Measurements from ENCODE around the gene TP53RK. TPM values are rescaled to one million over a fixed set of nuclear protein-coding genes. Genes with fewer than 3 reads are reported as not detected.

Gene TP53RK
- polyA plus RNA-seq, 1 experiment: 14.3 TPM

DNA sequence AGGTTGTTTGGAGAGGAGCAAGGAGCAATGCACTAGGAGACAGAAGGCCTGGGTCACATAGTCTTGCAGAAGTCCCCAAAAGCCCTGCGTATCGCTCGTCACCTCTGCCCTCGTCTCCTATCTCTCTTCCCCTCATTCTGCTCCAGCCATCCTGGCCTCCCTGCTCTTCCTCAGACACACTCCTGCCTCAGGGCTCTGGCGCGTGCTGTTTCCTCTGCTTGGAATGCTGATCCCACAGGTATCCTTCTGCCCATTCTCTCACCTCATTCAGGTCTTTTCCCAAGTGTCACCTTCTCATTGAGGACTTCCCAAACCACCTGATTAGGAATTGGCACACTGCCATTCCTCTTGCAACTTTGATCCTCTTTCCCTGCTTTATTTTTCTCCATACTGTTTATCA, 11.2 kb upstream of the TP53RK start:
- DNase-seq (ENCODE audit: low read depth, low spot score): no peak
- TF ChIP-seq CTCF (IDR thresholded peaks at IDR 0.05; ENCODE audit: low read depth, low read length): no peak
- ChIA-PET POLR2A (no interaction called here), CTCF (interaction anchor here (0.9 kb wide), 1 partner anchor 10 kb away, joined by 3 read pairs; no protein-coding TSS in a partner anchor)
- H3K4me3 ChIP-seq (ENCODE audit: low read depth, low read length): no peak overlapping the region
- no peaks in the 10 kb centered on the region for H3K9me3 ChIP-seq (ENCODE audit: control insufficient read depth, insufficient read depth, low read length)
- no peak overlapping the region for H3K27ac ChIP-seq (ENCODE audit: low read depth, low read length)
- H3K27me3 ChIP-seq (ENCODE audit: control insufficient read depth, insufficient read depth, low read length): no peaks in the 10 kb centered on the region

- CTCF ChIA-PET: interaction anchor here (0.9 kb wide), 1 partner anchor 10 kb away, joined by 5 read pairs; no protein-coding TSS in a partner anchor
- H3K4me3 ChIP-seq (ENCODE audit: low read depth, low read length): no peak overlapping the region
- TF ChIP-seq CTCF (IDR thresholded peaks at IDR 0.05; ENCODE audit: low read depth, low read length): peak; percentile 85
- no peak for DNase-seq (ENCODE audit: low read depth, low spot score)
- POLR2A ChIA-PET: no interaction called here
- no peaks in the 10 kb centered on the region for H3K9me3 ChIP-seq (ENCODE audit: control insufficient read depth, insufficient read depth, low read length)
- H3K27ac ChIP-seq (ENCODE audit: low read depth, low read length): no peak overlapping the region
- H3K27me3 ChIP-seq (ENCODE audit: control insufficient read depth, insufficient read depth, low read length): no peaks in the 10 kb centered on the region
Observed at GRCh38 chr20:46699651-46700359, 10.6 kb upstream of the TP53RK start.

GRCh38 chr20:46698788-46699187, 9.5 kb upstream of the TP53RK start:
- H3K27me3 ChIP-seq (ENCODE audit: control insufficient read depth, insufficient read depth, low read length): no peaks in the 10 kb centered on the region
- no peaks in the 10 kb centered on the region for H3K9me3 ChIP-seq (ENCODE audit: control insufficient read depth, insufficient read depth, low read length)
- no peak for DNase-seq (ENCODE audit: low read depth, low spot score)
- H3K4me3 ChIP-seq (ENCODE audit: low read depth, low read length): no peak overlapping the region
- no peak for TF ChIP-seq CTCF (IDR thresholded peaks at IDR 0.05; ENCODE audit: low read depth, low read length)
- CTCF ChIA-PET: interaction anchor here (0.9 kb wide), 1 partner anchor 9 kb away, joined by 5 read pairs; no protein-coding TSS in a partner anchor
- H3K27ac ChIP-seq (ENCODE audit: low read depth, low read length): no peak overlapping the region
- POLR2A ChIA-PET: no interaction called here

GRCh38 chr20:46696791-46697279, 7.6 kb upstream of the TP53RK start:
- CTCF ChIA-PET: no interaction called here
- no peak for DNase-seq (ENCODE audit: low read depth, low spot score)
- TF ChIP-seq CTCF (IDR thresholded peaks at IDR 0.05; ENCODE audit: low read depth, low read length): no peak

GRCh38 chr20:46695892-46696291, 6.6 kb upstream of the TP53RK start:
- Histone ChIP-seq H3K9me3 (ENCODE audit: control insufficient read depth, insufficient read depth, low read length) (no peaks in the 10 kb centered on the region), H3K4me3 (ENCODE audit: low read depth, low read length) (no peak overlapping the region), H3K27ac (ENCODE audit: low read depth, low read length) (peak overlapping the region; percentile 69), H3K27me3 (ENCODE audit: control insufficient read depth, insufficient read depth, low read length) (no peaks in the 10 kb centered on the region)
- ChIA-PET POLR2A (no interaction called here), CTCF (no interaction called here)
- no peak for TF ChIP-seq CTCF (IDR thresholded peaks at IDR 0.05; ENCODE audit: low read depth, low read length)
- no peak for DNase-seq (ENCODE audit: low read depth, low spot score)

More at GRCh38 chr20:46696791-46697279, 7.6 kb upstream of the TP53RK start:
- POLR2A ChIA-PET: no interaction called here
- no peak overlapping the region for H3K27ac ChIP-seq (ENCODE audit: low read depth, low read length)
- no peaks in the 10 kb centered on the region for H3K9me3 ChIP-seq (ENCODE audit: control insufficient read depth, insufficient read depth, low read length)
- H3K4me3 ChIP-seq (ENCODE audit: low read depth, low read length): no peak overlapping the region
- H3K27me3 ChIP-seq (ENCODE audit: control insufficient read depth, insufficient read depth, low read length): no peaks in the 10 kb centered on the region
